ENCODE results near the gene ACKR4.

Gene ACKR4

GRCh38 chr3:132624790-132625189, 27.7 kb downstream of the ACKR4 start:
- H3K4me3 ChIP-seq (ENCODE audit: insufficient read depth in 1 of 2, low read depth in 1 of 2, low read length in 2 of 2), result no peak overlapping the region
- H2BK12ac ChIP-seq (ENCODE audit: low read length in 2 of 2), result no peak overlapping the region
- WGBS, result 97% methylated on average over 4 of the region's 7 CpGs
- H3K4ac ChIP-seq (ENCODE audit: low read depth in 1 of 2, low read length in 2 of 2), result peak overlapping the region in 1 of 2 experiments; percentile 49
- no peak overlapping the region for H4K8ac ChIP-seq (ENCODE audit: low read length)
- H3K27ac ChIP-seq (ENCODE audit: low read length, poor library complexity, severe bottlenecking), result no peak overlapping the region
- H2BK120ac ChIP-seq (ENCODE audit: low read depth, low read length), result no peak overlapping the region
- H3K18ac ChIP-seq (ENCODE audit: low read depth in 1 of 2, low read length in 2 of 2), result no peak overlapping the region
- no peaks in the 10 kb centered on the region for H3K27me3 ChIP-seq (ENCODE audit: control insufficient read depth in 1 of 2, insufficient read depth in 1 of 2, low read length in 2 of 2)
- H3K4me2 ChIP-seq (ENCODE audit: low read length, poor library complexity, severe bottlenecking), result no peak overlapping the region
- H3K14ac ChIP-seq (ENCODE audit: low read length in 2 of 2), result no peak overlapping the region
- no peak for DNase-seq
- peaks cover 11% of the 10 kb centered on the region for H3K9me3 ChIP-seq (ENCODE audit: control insufficient read depth, low read length)
- no peak overlapping the region for H2AFZ ChIP-seq (ENCODE audit: low read depth, low read length)
- no peaks in the 10 kb centered on the region for H3K4me1 ChIP-seq (ENCODE audit: control insufficient read depth, insufficient read depth, low read depth, low read length)
- peaks cover 6 to 47% of the 10 kb centered on the region in 2 experiments for H3K36me3 ChIP-seq (ENCODE audit: control insufficient read depth in 1 of 2, insufficient read depth in 2 of 2, low read depth in 1 of 2, low read length in 2 of 2)
- H2BK5ac ChIP-seq (ENCODE audit: low read depth, low read length, poor library complexity, severe bottlenecking), result no peak overlapping the region
- H3K79me1 ChIP-seq (replicated peaks; ENCODE audit: low read length, poor library complexity, severe bottlenecking), result no peaks in the 10 kb centered on the region
- H4K91ac ChIP-seq (ENCODE audit: low read length), result no peak overlapping the region
- no peak overlapping the region for H3K23ac ChIP-seq (ENCODE audit: low read length in 2 of 2)
- H2AK5ac ChIP-seq (ENCODE audit: low read length, severe bottlenecking), result no peak overlapping the region
- H2BK15ac ChIP-seq (ENCODE audit: low read depth, poor library complexity, severe bottlenecking), result no peak overlapping the region
- no peak overlapping the region for H3K9ac ChIP-seq (ENCODE audit: low read length)

- Histone ChIP-seq H3K79me1 (replicated peaks; ENCODE audit: low read length, poor library complexity, severe bottlenecking) (no peaks in the 10 kb centered on the region), H3K27me3 (ENCODE audit: control insufficient read depth in 1 of 2, insufficient read depth in 1 of 2, low read length in 2 of 2) (no peaks in the 10 kb centered on the region), H3K27ac (ENCODE audit: low read length, poor library complexity, severe bottlenecking) (no peak overlapping the region), H3K18ac (ENCODE audit: low read depth in 1 of 2, low read length in 2 of 2) (no peak overlapping the region), H3K36me3 (ENCODE audit: control insufficient read depth in 1 of 2, insufficient read depth in 2 of 2, low read depth in 1 of 2, low read length in 2 of 2) (peaks cover 6 to 42% of the 10 kb centered on the region in 2 experiments), H2BK15ac (ENCODE audit: low read depth, poor library complexity, severe bottlenecking) (no peak overlapping the region), H3K23ac (ENCODE audit: low read length in 2 of 2) (no peak overlapping the region), H3K4me3 (ENCODE audit: insufficient read depth in 1 of 2, low read depth in 1 of 2, low read length in 2 of 2) (no peak overlapping the region), H3K9ac (ENCODE audit: low read length) (peak overlapping the region; percentile 35), H2AFZ (ENCODE audit: low read depth, low read length) (no peak overlapping the region), H3K4me1 (ENCODE audit: control insufficient read depth, insufficient read depth, low read depth, low read length) (no peaks in the 10 kb centered on the region), H4K8ac (ENCODE audit: low read length) (no peak overlapping the region), H2BK5ac (ENCODE audit: low read depth, low read length, poor library complexity, severe bottlenecking) (no peak overlapping the region), H2AK5ac (ENCODE audit: low read length, severe bottlenecking) (no peak overlapping the region), H3K14ac (ENCODE audit: low read length in 2 of 2) (no peak overlapping the region), H4K91ac (ENCODE audit: low read length) (no peak overlapping the region), H2BK120ac (ENCODE audit: low read depth, low read length) (no peak overlapping the region), H3K4ac (ENCODE audit: low read depth in 1 of 2, low read length in 2 of 2) (no peak overlapping the region), H3K4me2 (ENCODE audit: low read length, poor library complexity, severe bottlenecking) (no peak overlapping the region), H3K9me3 (ENCODE audit: control insufficient read depth, low read length) (peaks cover 8% of the 10 kb centered on the region), H2BK12ac (ENCODE audit: low read length in 2 of 2) (no peak overlapping the region)
- 100% methylated on average over 1 of the region's 1 CpG for WGBS
- DNase-seq, result no peak
Observed at GRCh38 chr3:132625613-132626012, 28.5 kb downstream of the ACKR4 start.

- Histone ChIP-seq H3K4me1 (ENCODE audit: control insufficient read depth, insufficient read depth, low read depth, low read length) (no peaks in the 10 kb centered on the region), H3K23ac (ENCODE audit: low read length in 2 of 2) (no peak overlapping the region), H4K8ac (ENCODE audit: low read length) (peak overlapping the region; percentile 19), H2AK5ac (ENCODE audit: low read length, severe bottlenecking) (no peak overlapping the region), H3K27ac (ENCODE audit: low read length, poor library complexity, severe bottlenecking) (no peak overlapping the region), H2BK12ac (ENCODE audit: low read length in 2 of 2) (no peak overlapping the region), H3K36me3 (ENCODE audit: control insufficient read depth in 1 of 2, insufficient read depth in 2 of 2, low read depth in 1 of 2, low read length in 2 of 2) (peaks cover 6 to 31% of the 10 kb centered on the region in 2 experiments), H2BK120ac (ENCODE audit: low read depth, low read length) (no peak overlapping the region), H3K9me3 (ENCODE audit: control insufficient read depth, low read length) (no peaks in the 10 kb centered on the region), H3K79me1 (replicated peaks; ENCODE audit: low read length, poor library complexity, severe bottlenecking) (no peaks in the 10 kb centered on the region), H2BK15ac (ENCODE audit: low read depth, poor library complexity, severe bottlenecking) (no peak overlapping the region), H2AFZ (ENCODE audit: low read depth, low read length) (no peak overlapping the region), H4K91ac (ENCODE audit: low read length) (no peak overlapping the region), H3K14ac (ENCODE audit: low read length in 2 of 2) (no peak overlapping the region), H3K4me2 (ENCODE audit: low read length, poor library complexity, severe bottlenecking) (no peak overlapping the region), H3K18ac (ENCODE audit: low read depth in 1 of 2, low read length in 2 of 2) (no peak overlapping the region), H3K27me3 (ENCODE audit: control insufficient read depth in 1 of 2, insufficient read depth in 1 of 2, low read length in 2 of 2) (no peaks in the 10 kb centered on the region), H3K9ac (ENCODE audit: low read length) (no peak overlapping the region), H3K4ac (ENCODE audit: low read depth in 1 of 2, low read length in 2 of 2) (no peak overlapping the region), H3K4me3 (ENCODE audit: insufficient read depth in 1 of 2, low read depth in 1 of 2, low read length in 2 of 2) (no peak overlapping the region), H2BK5ac (ENCODE audit: low read depth, low read length, poor library complexity, severe bottlenecking) (no peak overlapping the region)
- DNase-seq, result no peak
- 97% methylated on average over 6 of the region's 6 CpGs for WGBS
Observed at GRCh38 chr3:132626955-132627354, 29.9 kb downstream of the ACKR4 start.

- H3K36me3 ChIP-seq (ENCODE audit: control insufficient read depth in 1 of 2, insufficient read depth in 2 of 2, low read depth in 1 of 2, low read length in 2 of 2), result peaks cover 6 to 29% of the 10 kb centered on the region in 2 experiments
- no peaks in the 10 kb centered on the region for H3K27me3 ChIP-seq (ENCODE audit: control insufficient read depth in 1 of 2, insufficient read depth in 1 of 2, low read length in 2 of 2)
- H2AK5ac ChIP-seq (ENCODE audit: low read length, severe bottlenecking), result no peak overlapping the region
- no peak overlapping the region for H3K9ac ChIP-seq (ENCODE audit: low read length)
- no peak overlapping the region for H3K4me3 ChIP-seq (ENCODE audit: insufficient read depth in 1 of 2, low read depth in 1 of 2, low read length in 2 of 2)
- H3K23ac ChIP-seq (ENCODE audit: low read length in 2 of 2), result no peak overlapping the region
- H3K14ac ChIP-seq (ENCODE audit: low read length in 2 of 2), result no peak overlapping the region
- no peaks in the 10 kb centered on the region for H3K4me1 ChIP-seq (ENCODE audit: control insufficient read depth, insufficient read depth, low read depth, low read length)
- no peak overlapping the region for H2BK5ac ChIP-seq (ENCODE audit: low read depth, low read length, poor library complexity, severe bottlenecking)
- no peak overlapping the region for H3K27ac ChIP-seq (ENCODE audit: low read length, poor library complexity, severe bottlenecking)
- no peaks in the 10 kb centered on the region for H3K79me1 ChIP-seq (replicated peaks; ENCODE audit: low read length, poor library complexity, severe bottlenecking)
- no peak for DNase-seq
- H3K18ac ChIP-seq (ENCODE audit: low read depth in 1 of 2, low read length in 2 of 2), result no peak overlapping the region
- H2AFZ ChIP-seq (ENCODE audit: low read depth, low read length), result no peak overlapping the region
- WGBS, result 78% methylated on average over 2 of the region's 2 CpGs
- no peak overlapping the region for H4K91ac ChIP-seq (ENCODE audit: low read length)
- H3K4me2 ChIP-seq (ENCODE audit: low read length, poor library complexity, severe bottlenecking), result no peak overlapping the region
- no peak overlapping the region for H2BK15ac ChIP-seq (ENCODE audit: low read depth, poor library complexity, severe bottlenecking)
- no peak overlapping the region for H3K4ac ChIP-seq (ENCODE audit: low read depth in 1 of 2, low read length in 2 of 2)
- no peak overlapping the region for H2BK12ac ChIP-seq (ENCODE audit: low read length in 2 of 2)
- no peak overlapping the region for H4K8ac ChIP-seq (ENCODE audit: low read length)
- no peak overlapping the region for H2BK120ac ChIP-seq (ENCODE audit: low read depth, low read length)
- H3K9me3 ChIP-seq (ENCODE audit: control insufficient read depth, low read length), result no peaks in the 10 kb centered on the region
Observed at GRCh38 chr3:132628157-132628556, 31.1 kb downstream of the ACKR4 start.

All from mesenchymal stem cell (in vitro differentiated cells and primary cell).